WTC11 (cell line): Measurements from ENCODE around the gene OTUD3. TPM values are rescaled to one million over a fixed set of nuclear protein-coding genes. Genes with fewer than 3 reads are reported as not detected.
"Not testable (repeated sequence)": the region's sequence is repeated elsewhere in the genome, so short reads cannot be mapped to it uniquely, and the experiment has no call there.

Experiments used
- ATAC-seq: fragments of 200-7000 bp; cut with Tn5 transposase; 2 replicates; pipeline ENCODE4 v1.10.0; 2021; ENCODE audit warnings: mild to moderate bottlenecking, moderate library complexity
- CTCF ChIA-PET: fragments of 300-600 bp; sonication (Branson Sonifier 250); formaldehyde crosslinking; loops from one replicate; lab custom pipeline; 2021; ENCODE audit warnings: antibody characterized with exemption; lab: Charles Lee
- POLR2A ChIA-PET: fragments of 350-600 bp; sonication (Branson Sonifier 250); formaldehyde crosslinking; loops from one replicate; lab custom pipeline; 2021; ENCODE audit warnings: antibody characterized with exemption; lab: Charles Lee
- DNase-seq: peaks from one replicate; pipeline ENCODE4 v3.0.0; 2021; ENCODE audit warnings: low spot score
- H3K27ac Mint-ChIP-seq: 2 replicates; pipeline ENCODE4 v1.8.0; 2021; ENCODE audit warnings: mixed read lengths
- H3K27me3 Mint-ChIP-seq: 2 replicates; pipeline ENCODE4 v1.8.0; 2021; ENCODE audit warnings: low read depth, mild to moderate bottlenecking, moderate library complexity, mixed read lengths
- H3K36me3 Mint-ChIP-seq: 2 replicates; pipeline ENCODE4 v1.8.0; 2021; ENCODE audit warnings: mixed read lengths
- H3K4me1 Mint-ChIP-seq: 2 replicates; pipeline ENCODE4 v1.8.0; 2022; ENCODE audit warnings: mixed read lengths
- H3K4me3 Mint-ChIP-seq: 2 replicates; pipeline ENCODE4 v1.8.0; 2021; ENCODE audit warnings: mild to moderate bottlenecking, moderate library complexity, mixed read lengths
- H3K9me3 Mint-ChIP-seq: 2 replicates; pipeline ENCODE4 v1.8.0; 2021; ENCODE audit warnings: mixed read lengths
- ATF1 ChIP-seq: sonication (generic); formaldehyde crosslinking; IDR thresholded peaks from 2 replicates; pipeline ENCODE4 v1.8.1; 2023; ENCODE audit warnings: mild to moderate bottlenecking, moderate library complexity, missing genetic modification reagents
- CREB1 ChIP-seq: sonication (generic); formaldehyde crosslinking; IDR thresholded peaks from 2 replicates; pipeline ENCODE4 v1.8.0; 2023; ENCODE audit warnings: mild to moderate bottlenecking, missing genetic modification reagents
- E2F5 ChIP-seq: sonication (generic); formaldehyde crosslinking; IDR thresholded peaks from 2 replicates; pipeline ENCODE4 v1.8.1; 2022; ENCODE audit warnings: mild to moderate bottlenecking, moderate library complexity, missing genetic modification reagents
- EMX1 ChIP-seq: fragments of 250-450 bp; sonication (Bioruptor Pico); IDR thresholded peaks from 2 replicates; pipeline ENCODE4 v1.8.0; 2021; ENCODE audit warnings: mild to moderate bottlenecking
- ERG ChIP-seq: fragments of 250-450 bp; sonication (Bioruptor Pico); IDR thresholded peaks from 2 replicates; pipeline ENCODE4 v1.8.0; 2021; ENCODE audit warnings: mild to moderate bottlenecking
- ETV6 ChIP-seq: sonication (generic); formaldehyde crosslinking; IDR thresholded peaks from 2 replicates; pipeline ENCODE4 v1.8.1; 2022; ENCODE audit warnings: mild to moderate bottlenecking, missing genetic modification reagents
- GRHL2 ChIP-seq: fragments of 250-450 bp; sonication (Bioruptor Pico); IDR thresholded peaks from 2 replicates; pipeline ENCODE4 v1.8.0; 2022; ENCODE audit warnings: mild to moderate bottlenecking, moderate library complexity; ENCODE audit not compliant: insufficient replicate concordance, severe bottlenecking
- GTF2I ChIP-seq: fragments of 250-450 bp; sonication (Bioruptor Pico); conservative IDR thresholded peaks from 2 replicates; pipeline ENCODE4 v1.4.0; 2021; ENCODE audit warnings: mild to moderate bottlenecking
- IRF2 ChIP-seq: sonication (generic); formaldehyde crosslinking; IDR thresholded peaks from 2 replicates; pipeline ENCODE4 v1.8.0; 2022; ENCODE audit warnings: low read depth, missing genetic modification reagents, borderline replicate concordance
- MYBL2 ChIP-seq: sonication (generic); formaldehyde crosslinking; IDR thresholded peaks from 2 replicates; pipeline ENCODE4 v1.8.1; 2023; ENCODE audit warnings: mild to moderate bottlenecking, moderate library complexity, missing genetic modification reagents
- RELA ChIP-seq: sonication (generic); formaldehyde crosslinking; IDR thresholded peaks from 2 replicates; pipeline ENCODE4 v1.8.1; 2022; ENCODE audit warnings: missing genetic modification reagents, mild to moderate bottlenecking, borderline replicate concordance
- SMAD3 ChIP-seq: sonication (generic); formaldehyde crosslinking; IDR thresholded peaks from 2 replicates; pipeline ENCODE4 v1.8.0; 2022; ENCODE audit warnings: missing genetic modification reagents, mild to moderate bottlenecking, borderline replicate concordance
- TP53 ChIP-seq: sonication (generic); formaldehyde crosslinking; IDR thresholded peaks from 2 replicates; pipeline ENCODE4 v1.8.1; 2023; ENCODE audit warnings: mild to moderate bottlenecking, missing genetic modification reagents
- ZNF121 ChIP-seq: sonication (generic); formaldehyde crosslinking; IDR thresholded peaks from 2 replicates; pipeline ENCODE4 v1.8.0; 2023; ENCODE audit warnings: missing genetic modification reagents
- ZNF263 ChIP-seq: sonication (generic); formaldehyde crosslinking; IDR thresholded peaks from 2 replicates; pipeline ENCODE4 v1.8.1; 2022; ENCODE audit warnings: low read depth, mild to moderate bottlenecking, moderate library complexity, missing genetic modification reagents
- total RNA-seq: library from RNA; stranded (reverse); gene quantifications from 3 replicates; pipeline ENCODE4 v1.2.3, GENCODE V29; 2021
- TF ChIP-seq, protein P1 (sequence below): sonication (generic); formaldehyde crosslinking; IDR thresholded peaks from 2 replicates; pipeline ENCODE4 v1.8.0; 2022; ENCODE audit warnings: mild to moderate bottlenecking, missing genetic modification reagents
- TF ChIP-seq, protein P2 (sequence below): sonication (generic); formaldehyde crosslinking; IDR thresholded peaks from 2 replicates; pipeline ENCODE4 v1.8.1; 2022; ENCODE audit warnings: missing genetic modification reagents, borderline replicate concordance
- TF ChIP-seq, protein P3 (sequence below): sonication (generic); formaldehyde crosslinking; IDR thresholded peaks from 2 replicates; pipeline ENCODE4 v1.8.0; 2022; ENCODE audit warnings: missing genetic modification reagents
- TF ChIP-seq, protein P4 (sequence below): sonication (generic); formaldehyde crosslinking; IDR thresholded peaks from 2 replicates; pipeline ENCODE4 v1.8.1; 2023; ENCODE audit warnings: mild to moderate bottlenecking, moderate library complexity, missing genetic modification reagents
- TF ChIP-seq, protein P5 (sequence below): fragments of 200-600 bp; IDR thresholded peaks from 2 replicates; pipeline ENCODE4 v1.8.0; 2022; ENCODE audit warnings: antibody characterized with exemption

OTUD3 gene
- total RNA-seq, 1 experiment from 2014 or later, result 16.1 TPM

DNA sequence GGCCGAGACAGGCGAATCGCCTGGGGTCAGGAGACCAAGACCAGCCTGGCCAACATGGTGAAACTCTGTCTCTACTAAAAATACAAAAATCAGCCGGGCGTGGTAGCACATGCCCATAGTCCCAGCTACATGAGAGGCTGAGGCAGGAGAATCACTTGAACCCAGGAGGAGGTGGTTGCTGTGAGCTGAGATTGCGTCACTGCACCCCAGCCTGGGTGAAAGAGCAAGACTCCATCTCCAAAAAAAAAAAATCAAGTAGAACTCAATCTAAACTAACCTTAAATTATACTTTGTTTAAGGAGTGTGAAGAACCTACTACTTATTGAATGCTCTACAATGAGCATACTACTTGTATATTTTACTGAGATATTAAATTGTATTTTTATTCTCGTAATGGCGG lies 36.6 kb upstream of the OTUD3 start:
- H3K4me3 Mint-ChIP-seq, result no peak overlapping the region
- TF ChIP-seq MYBL2 (CRISPR knock-in tag), result no peak
- no peak for TF ChIP-seq ERG
- no peak for TF ChIP-seq ETV6 (CRISPR knock-in tag)
- TF ChIP-seq ATF1 (CRISPR knock-in tag), result no peak
- no peak for TF ChIP-seq IRF2 (CRISPR knock-in tag)
- TF ChIP-seq, protein P1, sequence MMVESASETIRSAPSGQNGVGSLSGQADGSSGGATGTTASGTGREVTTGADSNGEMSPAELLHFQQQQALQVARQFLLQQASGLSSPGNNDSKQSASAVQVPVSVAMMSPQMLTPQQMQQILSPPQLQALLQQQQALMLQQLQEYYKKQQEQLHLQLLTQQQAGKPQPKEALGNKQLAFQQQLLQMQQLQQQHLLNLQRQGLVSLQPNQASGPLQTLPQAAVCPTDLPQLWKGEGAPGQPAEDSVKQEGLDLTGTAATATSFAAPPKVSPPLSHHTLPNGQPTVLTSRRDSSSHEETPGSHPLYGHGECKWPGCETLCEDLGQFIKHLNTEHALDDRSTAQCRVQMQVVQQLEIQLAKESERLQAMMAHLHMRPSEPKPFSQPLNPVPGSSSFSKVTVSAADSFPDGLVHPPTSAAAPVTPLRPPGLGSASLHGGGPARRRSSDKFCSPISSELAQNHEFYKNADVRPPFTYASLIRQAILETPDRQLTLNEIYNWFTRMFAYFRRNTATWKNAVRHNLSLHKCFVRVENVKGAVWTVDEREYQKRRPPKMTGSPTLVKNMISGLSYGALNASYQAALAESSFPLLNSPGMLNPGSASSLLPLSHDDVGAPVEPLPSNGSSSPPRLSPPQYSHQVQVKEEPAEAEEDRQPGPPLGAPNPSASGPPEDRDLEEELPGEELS, result no peak
- TF ChIP-seq SMAD3 (CRISPR knock-in tag), result no peak
- DNase-seq (no peak), ATAC-seq (no peak)
- H3K9me3 Mint-ChIP-seq, result no peaks in the 10 kb centered on the region
- POLR2A ChIA-PET, result no interaction called here
- CTCF ChIA-PET, result interaction anchor here (0.9 to 1.5 kb wide), 5 partner anchors 37 to 141 kb away, joined by 3 to 6 read pairs (median 3); partner anchors contain the start of gene OTUD3
- peaks cover 12% of the 10 kb centered on the region for H3K27me3 Mint-ChIP-seq
- no peak overlapping the region for H3K27ac Mint-ChIP-seq
- no peaks in the 10 kb centered on the region for H3K36me3 Mint-ChIP-seq
- peaks cover 15% of the 10 kb centered on the region for H3K4me1 Mint-ChIP-seq

GRCh38 chr1:19846338-19846737 lies 35.9 kb upstream of the OTUD3 start:
- no peaks in the 10 kb centered on the region for H3K36me3 Mint-ChIP-seq
- H3K4me3 Mint-ChIP-seq, result no peak overlapping the region
- H3K9me3 Mint-ChIP-seq, result no peaks in the 10 kb centered on the region
- DNase-seq (no peak), ATAC-seq (no peak)
- CTCF ChIA-PET, result interaction anchor here (0.9 to 1.5 kb wide), 4 partner anchors 35 to 142 kb away, joined by 3 to 4 read pairs (median 3); partner anchors contain the start of gene OTUD3
- H3K27me3 Mint-ChIP-seq, result peaks cover 16% of the 10 kb centered on the region
- peaks cover 15% of the 10 kb centered on the region for H3K4me1 Mint-ChIP-seq
- no peak overlapping the region for H3K27ac Mint-ChIP-seq
- POLR2A ChIA-PET, result no interaction called here
- TF ChIP-seq GTF2I (CRISPR knock-in tag) (no peak), E2F5 (CRISPR knock-in tag) (no peak), RELA (CRISPR knock-in tag) (no peak), CREB1 (CRISPR knock-in tag) (no peak), ZNF263 (CRISPR knock-in tag) (no peak), ZNF121 (no peak), TP53 (CRISPR knock-in tag) (no peak), EMX1 (CRISPR knock-in tag) (no peak), GRHL2 (no peak), ATF1 (CRISPR knock-in tag) (no peak)
- TF ChIP-seq, protein P2, sequence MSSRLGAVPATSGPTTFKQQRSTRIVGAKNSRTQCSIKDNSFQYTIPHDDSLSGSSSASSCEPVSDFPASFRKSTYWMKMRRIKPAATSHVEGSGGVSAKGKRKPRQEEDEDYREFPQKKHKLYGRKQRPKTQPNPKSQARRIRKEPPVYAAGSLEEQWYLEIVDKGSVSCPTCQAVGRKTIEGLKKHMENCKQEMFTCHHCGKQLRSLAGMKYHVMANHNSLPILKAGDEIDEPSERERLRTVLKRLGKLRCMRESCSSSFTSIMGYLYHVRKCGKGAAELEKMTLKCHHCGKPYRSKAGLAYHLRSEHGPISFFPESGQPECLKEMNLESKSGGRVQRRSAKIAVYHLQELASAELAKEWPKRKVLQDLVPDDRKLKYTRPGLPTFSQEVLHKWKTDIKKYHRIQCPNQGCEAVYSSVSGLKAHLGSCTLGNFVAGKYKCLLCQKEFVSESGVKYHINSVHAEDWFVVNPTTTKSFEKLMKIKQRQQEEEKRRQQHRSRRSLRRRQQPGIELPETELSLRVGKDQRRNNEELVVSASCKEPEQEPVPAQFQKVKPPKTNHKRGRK (CRISPR knock-in tag), result no peak
- TF ChIP-seq, protein P3, sequence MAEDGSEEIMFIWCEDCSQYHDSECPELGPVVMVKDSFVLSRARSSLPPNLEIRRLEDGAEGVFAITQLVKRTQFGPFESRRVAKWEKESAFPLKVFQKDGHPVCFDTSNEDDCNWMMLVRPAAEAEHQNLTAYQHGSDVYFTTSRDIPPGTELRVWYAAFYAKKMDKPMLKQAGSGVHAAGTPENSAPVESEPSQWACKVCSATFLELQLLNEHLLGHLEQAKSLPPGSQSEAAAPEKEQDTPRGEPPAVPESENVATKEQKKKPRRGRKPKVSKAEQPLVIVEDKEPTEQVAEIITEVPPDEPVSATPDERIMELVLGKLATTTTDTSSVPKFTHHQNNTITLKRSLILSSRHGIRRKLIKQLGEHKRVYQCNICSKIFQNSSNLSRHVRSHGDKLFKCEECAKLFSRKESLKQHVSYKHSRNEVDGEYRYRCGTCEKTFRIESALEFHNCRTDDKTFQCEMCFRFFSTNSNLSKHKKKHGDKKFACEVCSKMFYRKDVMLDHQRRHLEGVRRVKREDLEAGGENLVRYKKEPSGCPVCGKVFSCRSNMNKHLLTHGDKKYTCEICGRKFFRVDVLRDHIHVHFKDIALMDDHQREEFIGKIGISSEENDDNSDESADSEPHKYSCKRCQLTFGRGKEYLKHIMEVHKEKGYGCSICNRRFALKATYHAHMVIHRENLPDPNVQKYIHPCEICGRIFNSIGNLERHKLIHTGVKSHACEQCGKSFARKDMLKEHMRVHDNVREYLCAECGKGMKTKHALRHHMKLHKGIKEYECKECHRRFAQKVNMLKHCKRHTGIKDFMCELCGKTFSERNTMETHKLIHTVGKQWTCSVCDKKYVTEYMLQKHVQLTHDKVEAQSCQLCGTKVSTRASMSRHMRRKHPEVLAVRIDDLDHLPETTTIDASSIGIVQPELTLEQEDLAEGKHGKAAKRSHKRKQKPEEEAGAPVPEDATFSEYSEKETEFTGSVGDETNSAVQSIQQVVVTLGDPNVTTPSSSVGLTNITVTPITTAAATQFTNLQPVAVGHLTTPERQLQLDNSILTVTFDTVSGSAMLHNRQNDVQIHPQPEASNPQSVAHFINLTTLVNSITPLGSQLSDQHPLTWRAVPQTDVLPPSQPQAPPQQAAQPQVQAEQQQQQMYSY (CRISPR knock-in tag), result no peak
- TF ChIP-seq, protein P4, sequence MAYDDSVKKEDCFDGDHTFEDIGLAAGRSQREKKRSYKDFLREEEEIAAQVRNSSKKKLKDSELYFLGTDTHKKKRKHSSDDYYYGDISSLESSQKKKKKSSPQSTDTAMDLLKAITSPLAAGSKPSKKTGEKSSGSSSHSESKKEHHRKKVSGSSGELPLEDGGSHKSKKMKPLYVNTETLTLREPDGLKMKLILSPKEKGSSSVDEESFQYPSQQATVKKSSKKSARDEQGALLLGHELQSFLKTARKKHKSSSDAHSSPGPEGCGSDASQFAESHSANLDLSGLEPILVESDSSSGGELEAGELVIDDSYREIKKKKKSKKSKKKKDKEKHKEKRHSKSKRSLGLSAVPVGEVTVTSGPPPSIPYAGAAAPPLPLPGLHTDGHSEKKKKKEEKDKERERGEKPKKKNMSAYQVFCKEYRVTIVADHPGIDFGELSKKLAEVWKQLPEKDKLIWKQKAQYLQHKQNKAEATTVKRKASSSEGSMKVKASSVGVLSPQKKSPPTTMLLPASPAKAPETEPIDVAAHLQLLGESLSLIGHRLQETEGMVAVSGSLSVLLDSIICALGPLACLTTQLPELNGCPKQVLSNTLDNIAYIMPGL (CRISPR knock-in tag), result no peak
- TF ChIP-seq, protein P5, sequence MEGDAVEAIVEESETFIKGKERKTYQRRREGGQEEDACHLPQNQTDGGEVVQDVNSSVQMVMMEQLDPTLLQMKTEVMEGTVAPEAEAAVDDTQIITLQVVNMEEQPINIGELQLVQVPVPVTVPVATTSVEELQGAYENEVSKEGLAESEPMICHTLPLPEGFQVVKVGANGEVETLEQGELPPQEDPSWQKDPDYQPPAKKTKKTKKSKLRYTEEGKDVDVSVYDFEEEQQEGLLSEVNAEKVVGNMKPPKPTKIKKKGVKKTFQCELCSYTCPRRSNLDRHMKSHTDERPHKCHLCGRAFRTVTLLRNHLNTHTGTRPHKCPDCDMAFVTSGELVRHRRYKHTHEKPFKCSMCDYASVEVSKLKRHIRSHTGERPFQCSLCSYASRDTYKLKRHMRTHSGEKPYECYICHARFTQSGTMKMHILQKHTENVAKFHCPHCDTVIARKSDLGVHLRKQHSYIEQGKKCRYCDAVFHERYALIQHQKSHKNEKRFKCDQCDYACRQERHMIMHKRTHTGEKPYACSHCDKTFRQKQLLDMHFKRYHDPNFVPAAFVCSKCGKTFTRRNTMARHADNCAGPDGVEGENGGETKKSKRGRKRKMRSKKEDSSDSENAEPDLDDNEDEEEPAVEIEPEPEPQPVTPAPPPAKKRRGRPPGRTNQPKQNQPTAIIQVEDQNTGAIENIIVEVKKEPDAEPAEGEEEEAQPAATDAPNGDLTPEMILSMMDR, result no peak
- TF ChIP-seq, all 79 proteins: peak for 0

- POLR2A ChIA-PET, ATAC-seq, H3K27ac Mint-ChIP-seq, H3K36me3 Mint-ChIP-seq, DNase-seq, H3K4me3 Mint-ChIP-seq, H3K9me3 Mint-ChIP-seq, CTCF ChIA-PET: not testable (repeated sequence)
- H3K27me3 Mint-ChIP-seq, result peaks cover 25% of the 10 kb centered on the region
- peaks cover 15% of the 10 kb centered on the region for H3K4me1 Mint-ChIP-seq
Measured at GRCh38 chr1:19847334-19847733, 34.9 kb upstream of the OTUD3 start.
